ENCODE measurements around the gene CLMN.
A peak's percentile ranks its signal among the peaks of the same experiment; 100 is the strongest.

CLMN gene

DNA sequence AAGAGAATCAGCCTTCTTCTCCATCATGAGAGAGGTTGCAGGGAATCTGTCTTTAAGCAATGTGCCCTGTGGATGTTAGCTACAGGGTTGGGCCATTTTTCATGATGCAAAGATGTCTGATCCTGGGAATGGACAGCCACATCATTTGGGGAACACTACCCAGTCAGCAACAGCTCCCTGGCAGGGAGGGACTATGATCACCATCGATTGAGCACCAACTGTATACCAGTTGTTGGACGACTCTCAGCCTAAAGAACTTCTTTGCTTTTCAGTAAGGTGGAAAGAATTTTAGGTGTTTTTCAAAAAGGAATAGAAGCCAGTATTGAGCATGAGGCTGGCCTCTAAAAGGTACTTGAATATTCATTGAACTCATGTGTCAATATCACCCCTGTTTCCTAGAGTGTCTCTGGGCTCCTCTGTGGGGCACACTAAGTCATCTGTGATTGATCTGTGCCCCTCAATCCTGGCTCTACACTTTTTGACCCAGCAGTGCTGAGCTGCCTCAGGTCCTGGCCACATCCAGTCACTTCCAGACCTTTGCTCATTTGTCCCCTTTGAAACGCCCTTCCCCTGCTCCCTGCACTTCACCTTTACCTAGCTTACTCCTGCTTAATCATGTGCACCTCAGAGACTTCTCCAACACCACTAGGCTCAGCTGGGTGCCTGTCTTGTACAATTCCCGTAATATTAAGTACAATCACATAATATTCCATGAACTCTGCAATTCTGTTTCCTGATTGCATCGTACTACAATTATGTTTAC, 2.2 kb upstream of the CLMN start:
- no peak for DNase-seq (ENCODE audit: low spot score)

DNA sequence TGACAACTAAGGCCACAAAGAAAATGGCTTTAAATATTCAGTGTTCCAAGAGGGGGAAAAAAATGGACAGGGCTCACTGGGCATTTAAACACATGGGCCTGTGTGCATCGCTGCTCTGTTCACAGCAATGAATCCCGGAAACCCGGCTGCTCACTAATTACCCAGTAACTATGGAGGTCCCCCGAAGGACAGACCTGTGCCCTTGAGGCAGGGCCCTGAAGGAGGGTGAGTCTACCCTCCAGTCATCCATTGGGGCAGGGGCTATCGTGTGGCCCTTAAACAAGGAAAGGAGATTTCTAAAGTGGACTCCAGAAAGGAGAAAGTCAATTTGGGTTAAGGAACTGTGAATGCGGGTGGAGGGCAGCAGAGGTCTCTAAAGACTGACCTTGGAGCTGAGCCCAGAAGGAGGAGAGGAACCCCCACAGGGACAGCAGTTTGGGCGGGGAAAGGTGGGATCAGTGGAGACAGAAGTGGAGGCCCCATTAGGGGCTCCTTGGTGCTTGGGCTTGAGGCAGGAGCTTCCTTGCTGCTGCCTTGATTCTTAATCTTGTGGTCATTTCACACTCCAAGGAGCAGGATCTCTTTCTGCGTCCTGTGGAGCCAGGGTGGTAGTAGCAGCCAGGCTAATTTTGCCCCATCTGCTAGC, 1.4 kb upstream of the CLMN start:
- no peak for DNase-seq (ENCODE audit: low spot score)

GRCh38 chr14:95320078-95320895, 579 bp upstream of the CLMN start:
- DNase-seq (ENCODE audit: low spot score), result no peak

- no peak for DNase-seq (ENCODE audit: low spot score)
Measured at GRCh38 chr14:95318399-95319311, 1.1 kb downstream of the CLMN start.

GRCh38 chr14:95317817-95318343, 1.8 kb downstream of the CLMN start:
- DNase-seq (ENCODE audit: low spot score), result no peak

GRCh38 chr14:95316821-95317220, 2.9 kb downstream of the CLMN start:
- DNase-seq (ENCODE audit: low spot score), result no peak

- DNase-seq (ENCODE audit: low spot score), result no peak
Measured at GRCh38 chr14:95315579-95315978, 4.1 kb downstream of the CLMN start.

- no peak for DNase-seq (ENCODE audit: low spot score)
Measured at GRCh38 chr14:95315156-95315555, 4.6 kb downstream of the CLMN start.

DNA sequence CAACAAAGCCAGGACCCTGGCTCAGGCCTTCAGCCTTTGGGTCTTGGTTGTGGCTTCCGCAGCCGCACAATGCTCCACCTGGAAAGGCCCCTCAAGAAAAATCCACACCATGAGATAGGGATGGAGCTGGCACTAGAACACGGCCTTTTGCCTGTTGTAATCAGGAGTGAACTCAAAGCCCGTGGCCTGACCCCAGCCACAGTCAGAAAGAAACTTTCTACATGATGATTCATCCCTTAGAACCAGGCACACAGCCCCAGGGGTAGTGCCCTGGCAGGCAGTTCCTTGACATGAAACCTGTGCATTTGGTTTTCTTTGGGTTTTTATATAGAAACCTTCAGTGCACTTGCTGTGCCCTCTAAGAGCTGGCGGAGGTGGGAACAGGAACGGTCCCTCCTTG, 5.1 kb downstream of the CLMN start:
- DNase-seq (ENCODE audit: low spot score), result no peak

DNA sequence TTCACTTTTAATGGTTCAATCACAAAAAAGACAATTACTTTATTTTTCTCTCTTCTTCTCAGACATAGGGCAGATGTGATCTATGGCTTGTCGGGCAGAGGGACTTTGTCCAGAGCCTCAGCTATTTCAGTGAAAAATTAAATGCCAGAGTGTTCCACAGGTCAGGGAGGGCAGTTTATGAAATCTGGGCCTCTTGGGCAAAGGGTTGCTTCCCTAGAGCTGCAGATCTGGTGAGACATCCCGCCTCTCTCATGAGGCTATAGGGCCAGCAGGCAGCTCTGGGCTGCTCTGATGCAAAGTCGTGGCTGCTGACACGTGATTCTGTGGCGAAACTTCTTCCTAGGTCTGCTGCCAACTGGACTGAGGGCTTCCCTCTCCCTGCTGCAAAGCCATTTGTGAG, 6.0 kb downstream of the CLMN start:
- peak; percentile 87 for DNase-seq (ENCODE audit: low spot score)

GRCh38 chr14:95313190-95313589, 6.5 kb downstream of the CLMN start:
- no peak for DNase-seq (ENCODE audit: low spot score)

DNA sequence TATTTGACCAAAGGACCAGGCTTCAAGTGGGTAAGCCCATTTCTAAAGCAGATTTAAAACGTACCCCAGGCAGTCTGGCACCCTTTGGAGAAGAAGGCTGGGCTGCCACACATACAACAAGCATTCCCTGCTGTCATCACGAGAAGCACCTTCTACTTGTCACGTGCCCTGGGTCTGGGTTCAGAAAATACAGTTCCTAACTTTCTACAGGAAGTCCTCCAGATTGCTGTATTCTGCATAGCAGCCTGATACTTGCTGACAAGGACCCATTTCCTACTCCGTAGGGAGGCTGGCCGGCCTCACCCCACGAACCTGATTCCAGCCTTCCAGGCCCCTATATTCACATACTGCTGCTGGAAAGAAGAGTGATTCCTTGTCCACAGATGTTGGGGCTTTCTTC, 7.4 kb downstream of the CLMN start:
- DNase-seq (ENCODE audit: low spot score), result no peak

GRCh38 chr14:95311752-95312151, 8.0 kb downstream of the CLMN start:
- DNase-seq (ENCODE audit: low spot score), result no peak

DNA sequence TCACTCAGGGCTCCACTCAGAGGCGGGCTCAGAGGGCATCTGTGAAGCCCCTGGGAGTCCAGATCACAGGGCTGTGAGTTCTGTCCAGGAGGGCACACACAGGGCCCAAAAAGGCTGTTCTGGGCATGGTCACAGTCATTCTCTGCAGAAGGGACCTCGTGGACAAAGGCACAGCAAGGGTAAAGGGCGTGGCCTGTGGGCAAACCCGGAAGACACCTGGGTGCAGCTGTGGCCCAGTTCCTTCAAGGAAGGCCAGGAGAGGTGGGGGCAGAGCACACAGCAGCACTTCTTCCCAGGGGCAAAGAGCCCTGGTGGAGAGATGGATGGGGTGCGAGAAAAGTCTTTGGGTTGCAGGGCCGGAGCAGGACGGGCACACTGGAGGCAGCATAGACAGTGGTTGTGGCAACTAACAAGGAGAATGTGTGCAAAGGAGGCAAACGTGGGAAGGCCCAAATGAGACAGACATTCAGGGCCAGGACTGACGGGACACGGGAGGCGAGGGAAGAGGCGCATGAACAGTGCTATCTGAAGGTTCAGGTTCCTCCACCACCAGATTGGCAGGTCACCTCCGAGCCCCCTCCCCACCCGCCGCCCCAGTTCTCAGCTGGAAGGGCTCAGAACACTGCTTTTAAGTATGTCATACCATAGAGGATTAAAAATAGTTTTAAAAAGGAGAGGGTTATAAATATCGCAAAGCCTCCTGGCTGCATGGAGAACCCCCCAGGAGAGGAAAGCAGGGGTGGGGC, 8.9 kb downstream of the CLMN start:
- no peak for DNase-seq (ENCODE audit: low spot score)

GRCh38 chr14:95309261-95310051, 10.3 kb downstream of the CLMN start:
- no peak for DNase-seq (ENCODE audit: low spot score)

DNA sequence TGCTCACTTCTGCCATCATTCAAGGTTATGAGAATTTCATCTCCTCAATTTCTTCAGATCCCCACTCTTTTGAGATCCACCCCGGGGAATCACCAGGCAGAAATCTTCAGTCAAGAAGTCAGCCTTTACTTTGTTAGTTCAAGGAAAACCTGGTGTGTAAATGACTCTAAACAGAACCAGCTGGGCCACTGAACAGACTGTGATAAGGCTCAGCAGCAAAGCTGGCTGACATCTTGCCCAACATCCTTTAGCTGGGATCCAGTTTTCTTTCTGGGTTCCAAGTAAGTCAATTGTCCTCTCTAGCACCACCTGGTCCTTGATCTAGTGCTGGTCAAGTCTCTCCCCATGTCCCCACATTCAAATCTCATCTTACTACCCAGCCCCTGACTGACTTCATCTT, 11.6 kb downstream of the CLMN start:
- DNase-seq (ENCODE audit: low spot score), result no peak

GRCh38 chr14:95307402-95308041, 12.2 kb downstream of the CLMN start:
- DNase-seq (ENCODE audit: low spot score), result peak; percentile 49

DNA sequence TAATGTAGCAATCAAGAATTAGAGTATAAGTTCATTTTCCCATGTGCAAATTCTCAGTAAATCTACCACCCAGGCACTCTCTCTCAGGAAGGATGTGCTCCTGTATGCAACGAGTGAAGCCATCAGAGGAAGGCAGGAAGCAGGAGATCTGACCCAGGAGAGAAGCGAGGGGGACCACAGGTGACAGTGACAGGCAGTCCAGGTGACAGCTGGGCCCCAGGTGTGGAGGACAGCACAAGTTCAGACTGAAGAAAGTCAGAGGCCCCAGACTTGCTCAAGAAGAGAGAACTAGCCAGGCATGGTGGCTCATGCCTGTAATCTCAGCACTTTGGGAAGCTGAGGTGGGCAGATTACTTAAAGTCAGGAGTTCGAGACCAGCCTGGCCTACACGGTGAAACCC, 13.8 kb downstream of the CLMN start:
- no peak for DNase-seq (ENCODE audit: low spot score)

GRCh38 chr14:95305145-95305544, 14.6 kb downstream of the CLMN start:
- DNase-seq (ENCODE audit: low spot score), result peak; percentile 80

DNA sequence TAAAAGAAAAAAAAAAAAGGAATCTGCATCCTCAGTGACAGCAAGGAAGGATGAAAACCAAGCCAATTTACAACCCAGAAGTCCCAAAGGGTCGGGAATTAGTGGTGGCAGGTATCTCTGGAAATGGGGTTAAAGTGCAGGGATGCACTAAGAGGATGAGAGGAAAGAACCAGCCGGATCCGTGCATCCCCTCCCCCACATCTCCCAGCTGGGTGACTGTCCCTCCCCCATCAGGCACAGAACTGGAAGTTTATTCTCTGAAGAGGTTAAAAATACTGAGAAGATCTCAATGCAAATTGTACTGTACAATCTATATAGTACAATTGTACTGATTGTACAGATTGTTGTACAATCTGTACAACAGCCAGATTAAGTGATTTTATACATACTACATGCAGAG, 15.4 kb downstream of the CLMN start:
- DNase-seq (ENCODE audit: low spot score), result no peak
